GM13977 (cell line): Measurements from ENCODE around the gene GPR84.

Experiments used
- DNase-seq: peaks from one replicate; pipeline ENCODE4 v3.0.0; 2012; ENCODE audit warnings: low spot score
- CTCF ChIP-seq: IDR thresholded peaks from 2 replicates; pipeline ENCODE4 v1.5.1; 2012; ENCODE audit warnings: mild to moderate bottlenecking, control low read depth; ENCODE audit not compliant: insufficient read depth; ENCODE audit errors: extremely low read depth, missing control alignments
- in situ Hi-C: fragments of 300-500 bp; cut with MboI; formaldehyde crosslinking; loops from one replicate; pipeline ENCODE4 v1.12.0; 2022; ENCODE audit warnings: low sequenced_read_pairs, low pct_unique_long_range_greater_than_20kb, mixed read lengths, inconsistent platforms; ENCODE audit not compliant: unreplicated experiment

The GPR84 gene

GRCh38 chr12:54379398-54380201 lies 15.3 kb upstream of the GPR84 start:
- in situ Hi-C loops, result no loop called here
- peak; percentile 100 for TF ChIP-seq CTCF
- peak; percentile 95 for DNase-seq

- in situ Hi-C loops, result no loop called here
- no peak for DNase-seq
- no peak for TF ChIP-seq CTCF
Measured at GRCh38 chr12:54378796-54379397, 14.6 kb upstream of the GPR84 start.

- no peak for DNase-seq
- no peak for TF ChIP-seq CTCF
- in situ Hi-C loops, result no loop called here
Measured at GRCh38 chr12:54377797-54378515, 13.7 kb upstream of the GPR84 start.

GRCh38 chr12:54377007-54377406 lies 12.7 kb upstream of the GPR84 start:
- in situ Hi-C loops, result no loop called here
- DNase-seq, result no peak
- TF ChIP-seq CTCF, result no peak

- in situ Hi-C loops, result no loop called here
- no peak for TF ChIP-seq CTCF
- no peak for DNase-seq
Measured at GRCh38 chr12:54376596-54376995, 12.3 kb upstream of the GPR84 start.

GRCh38 chr12:54375259-54375579 lies 10.9 kb upstream of the GPR84 start:
- no peak for DNase-seq
- TF ChIP-seq CTCF, result no peak
- in situ Hi-C loops, result no loop called here
